Fibroblast of mammary gland (primary cell): ENCODE results near the gene ADAMTS8.

ENCODE experiments used
- DNase-seq: peaks from one replicate; pipeline ENCODE4 v3.0.0-alpha.2; 2010; ENCODE audit warnings: low read depth
- H3K4me3 ChIP-seq: 2 replicates; pipeline ENCODE4 v1.5.1; 2011; ENCODE audit warnings: low read depth, mild to moderate bottlenecking, low read length, moderate library complexity; ENCODE audit not compliant: control insufficient read depth
- CTCF ChIP-seq: conservative IDR thresholded peaks from 2 replicates; pipeline ENCODE4 v1.5.1; 2011; ENCODE audit warnings: low read depth, low read length, inconsistent platforms; ENCODE audit not compliant: control insufficient read depth, insufficient read depth

Gene ADAMTS8

GRCh38 chr11:130358398-130358797 is 70.0 kb downstream of the ADAMTS8 start:
- H3K4me3 ChIP-seq = no peak overlapping the region
- DNase-seq = no peak
- TF ChIP-seq CTCF = no peak
